HG02884 (cell line): ENCODE results near the gene FHL2.

Experiments
- ATAC-seq: cut with Tn5 transposase; IDR thresholded peaks from one replicate; pipeline ENCODE4 v1.9.1; 2021; ENCODE audit warnings: mild to moderate bottlenecking, moderate library complexity; ENCODE audit not compliant: unreplicated experiment

The FHL2 gene

GRCh38 chr2:105321875-105322646, 76.8 kb downstream of the FHL2 start:
- ATAC-seq = peak; percentile 39

GRCh38 chr2:105320651-105321215, 78.1 kb downstream of the FHL2 start:
- ATAC-seq = no peak

- no peak for ATAC-seq
Observed at GRCh38 chr2:105317937-105318336, 80.9 kb downstream of the FHL2 start.

GRCh38 chr2:105315314-105315713, 83.5 kb downstream of the FHL2 start:
- peak; percentile 77 for ATAC-seq

GRCh38 chr2:105313877-105314276, 85.0 kb downstream of the FHL2 start:
- ATAC-seq = peak; percentile 35
